H1 (cell line): Measurements from ENCODE around the gene CYP2W1. TPM values are rescaled to one million over a fixed set of nuclear protein-coding genes. Genes with fewer than 3 reads are reported as not detected.

Experiments used
- CTCF ChIA-PET: fragments of 300-600 bp; sonication (Branson Sonifier 250); formaldehyde crosslinking; loops from one replicate; lab custom pipeline; 2021; ENCODE audit not compliant: partially characterized antibody; lab: Charles Lee
- POLR2A ChIA-PET: fragments of 300-600 bp; sonication (Branson Sonifier 250); formaldehyde crosslinking; loops from one replicate; lab custom pipeline; 2021; ENCODE audit warnings: inconsistent platforms; ENCODE audit not compliant: partially characterized antibody; lab: Charles Lee
- DNase-seq, 2 experiments: peaks; one replicate each; pipeline versions ENCODE4 v3.0.0 to v3.0.0-alpha.2; 2010 to 2022; ENCODE audit warnings: low spot score in 2 of 2, low read depth in 1 of 2, mixed read lengths in 1 of 2
- FAIRE-seq: peaks from 2 replicates; lab custom pipeline; 2011; peaks lifted over from hg19 to GRCh38; lab: Jason Lieb, UNC
- H2AFZ ChIP-seq: 2 replicates; pipeline ENCODE4 v1.8.1; 2012; ENCODE audit warnings: low read length, inconsistent platforms
- H2AK5ac ChIP-seq: 2 replicates; pipeline ENCODE4 v1.6.1; 2013; ENCODE audit warnings: low read depth, low read length
- H2BK120ac ChIP-seq: replicated peaks from 2 replicates; pipeline ENCODE3; 2013; ENCODE audit warnings: low read depth, low read length, inconsistent platforms
- H2BK12ac ChIP-seq: 2 replicates; pipeline ENCODE4 v1.6.1; 2013; ENCODE audit warnings: low read depth, low read length
- H2BK15ac ChIP-seq: 2 replicates; pipeline ENCODE4 v1.6.1; 2013; ENCODE audit warnings: low read length
- H2BK20ac ChIP-seq: 2 replicates; pipeline ENCODE4 v1.6.1; 2013; ENCODE audit warnings: low read length
- H2BK5ac ChIP-seq: 2 replicates; pipeline ENCODE4 v1.6.1; 2013; ENCODE audit warnings: low read depth, low read length
- H3K14ac ChIP-seq: 2 replicates; pipeline ENCODE4 v1.6.1; 2013; ENCODE audit warnings: inconsistent platforms; ENCODE audit not compliant: insufficient read length
- H3K18ac ChIP-seq: 2 replicates; pipeline ENCODE4 v1.6.1; 2013; ENCODE audit warnings: low read length; ENCODE audit errors: extremely low read depth
- H3K23ac ChIP-seq: 2 replicates; pipeline ENCODE4 v1.6.1; 2013; ENCODE audit warnings: inconsistent platforms; ENCODE audit not compliant: insufficient read length
- H3K23me2 ChIP-seq: 2 replicates; pipeline ENCODE4 v1.6.1; 2013; ENCODE audit warnings: low read depth, low read length
- H3K27ac ChIP-seq: 2 replicates; pipeline ENCODE4 v1.6.1; 2011; ENCODE audit warnings: low read depth, low read length, inconsistent platforms
- H3K27me3 ChIP-seq, 4 experiments: replicated peaks in 1 of 4; 1 replicate in 1 of 4; 2 replicates in 3 of 4; pipeline versions ENCODE4 v1.6.1 to v1.8.1; 2011 to 2013; ENCODE audit warnings: low read length in 3 of 4, mild to moderate bottlenecking in 3 of 4, inconsistent platforms in 2 of 4, mixed read lengths in 2 of 4, moderate library complexity in 1 of 4; ENCODE audit not compliant: control insufficient read depth in 3 of 4, insufficient read depth in 3 of 4; ENCODE audit errors: extremely low read depth in 1 of 4
- H3K36me3 ChIP-seq, 4 experiments: 2 replicates each; pipeline versions ENCODE4 v1.6.1 to v1.8.1; 2011 to 2013; ENCODE audit warnings: mild to moderate bottlenecking in 4 of 4, low read length in 3 of 4, moderate library complexity in 2 of 4, control low read depth in 1 of 4, inconsistent platforms in 1 of 4; ENCODE audit not compliant: insufficient read depth in 4 of 4, control insufficient read depth in 2 of 4
- H3K4ac ChIP-seq: replicated peaks from 2 replicates; pipeline ENCODE3; 2013; ENCODE audit warnings: low read length, low read depth, mixed read lengths, inconsistent platforms; ENCODE audit not compliant: insufficient read length
- H3K4me1 ChIP-seq, 4 experiments: replicated peaks in 1 of 4; 1 replicate in 1 of 4; 2 replicates in 3 of 4; pipeline versions ENCODE4 v1.6.1 to v1.8.1; 2011 to 2013; ENCODE audit warnings: low read length in 3 of 4, inconsistent platforms in 2 of 4, mixed read lengths in 1 of 4; ENCODE audit not compliant: insufficient read depth in 4 of 4, control insufficient read depth in 3 of 4
- H3K4me2 ChIP-seq, 2 experiments: 2 replicates each; pipeline versions ENCODE4 v1.6.1 to v1.8.1; 2011 to 2013; ENCODE audit warnings: low read depth in 2 of 2, low read length in 2 of 2, control low read depth in 1 of 2, inconsistent platforms in 1 of 2, mild to moderate bottlenecking in 1 of 2; ENCODE audit not compliant: insufficient read depth in 1 of 2
- H3K4me3 ChIP-seq, 4 experiments: fragments of 200-600, 300-600 bp in 1 of 4; sonication (generic), shearing (Covaris generic), sonication (Bioruptor Twin) in 1 of 4; 2 replicates each; pipeline versions ENCODE4 v1.5.1 to v1.8.1; 2011 to 2016; ENCODE audit warnings: low read length in 4 of 4, low read depth in 3 of 4, control low read depth in 2 of 4, inconsistent platforms in 2 of 4, mild to moderate bottlenecking in 2 of 4, mixed read lengths in 1 of 4, moderate library complexity in 1 of 4; ENCODE audit not compliant: insufficient read depth in 2 of 4; ENCODE audit errors: extremely low read depth in 1 of 4
- H3K56ac ChIP-seq: replicated peaks from 2 replicates; pipeline ENCODE3; 2013; ENCODE audit warnings: low read depth, mild to moderate bottlenecking, mixed read lengths, low read length, inconsistent platforms; ENCODE audit not compliant: insufficient read length
- H3K79me1 ChIP-seq: 2 replicates; pipeline ENCODE4 v1.6.1; 2013; ENCODE audit warnings: low read depth, low read length, control low read depth
- H3K79me2 ChIP-seq, 2 experiments: 2 replicates each; pipeline versions ENCODE4 v1.6.1 to v1.8.1; 2012 to 2013; ENCODE audit warnings: low read length in 2 of 2, mild to moderate bottlenecking in 2 of 2, inconsistent platforms in 1 of 2; ENCODE audit not compliant: insufficient read depth in 2 of 2, control insufficient read depth in 1 of 2
- H3K9ac ChIP-seq, 4 experiments: replicated peaks in 1 of 4; 1 replicate in 1 of 4; 2 replicates in 3 of 4; pipeline versions ENCODE4 v1.6.1 to v1.8.1; 2011 to 2013; ENCODE audit warnings: low read depth in 3 of 4, low read length in 3 of 4, control low read depth in 2 of 4, mild to moderate bottlenecking in 2 of 4, moderate library complexity in 2 of 4, inconsistent platforms in 1 of 4; ENCODE audit errors: extremely low read depth in 1 of 4
- H3K9me3 ChIP-seq, 2 experiments: 2 replicates each; pipeline versions ENCODE4 v1.6.1 to v1.8.1; 2012 to 2013; ENCODE audit warnings: mild to moderate bottlenecking in 2 of 2, moderate library complexity in 2 of 2, control low read depth in 1 of 2, inconsistent platforms in 1 of 2, low read depth in 1 of 2, low read length in 1 of 2, mixed read lengths in 1 of 2; ENCODE audit not compliant: insufficient read depth in 2 of 2
- H4K20me1 ChIP-seq, 2 experiments: replicated peaks in 1 of 2; 2 replicates each; pipeline versions ENCODE3 to v1.8.1; 2011 to 2013; ENCODE audit warnings: inconsistent platforms in 2 of 2, low read length in 2 of 2, mild to moderate bottlenecking in 1 of 2; ENCODE audit not compliant: insufficient read depth in 2 of 2, control insufficient read depth in 1 of 2
- H4K5ac ChIP-seq: 2 replicates; pipeline ENCODE4 v1.6.1; 2013; ENCODE audit warnings: low read length, low read depth, mixed read lengths, inconsistent platforms; ENCODE audit not compliant: insufficient read length
- H4K8ac ChIP-seq: 2 replicates; pipeline ENCODE4 v1.8.0; 2013; ENCODE audit warnings: mild to moderate bottlenecking, moderate library complexity, low read length, inconsistent platforms; ENCODE audit not compliant: insufficient read depth; ENCODE audit errors: extremely low read depth
- H4K91ac ChIP-seq: replicated peaks from 2 replicates; pipeline ENCODE3; 2013; ENCODE audit warnings: low read length, mixed read lengths, inconsistent platforms; ENCODE audit not compliant: insufficient read length
- CHD2 ChIP-seq: IDR thresholded peaks from 2 replicates; pipeline ENCODE4 v1.6.1; 2012; ENCODE audit warnings: low read length, improper control_type of control experiment
- HDAC2 ChIP-seq, 2 experiments: fragments of 300-600 bp in 1 of 2; sonication (generic) in 1 of 2; IDR thresholded peaks; 2 replicates each; pipeline ENCODE4 v1.6.1; 2011 to 2012; ENCODE audit warnings: low read depth in 2 of 2, low read length in 2 of 2, mild to moderate bottlenecking in 2 of 2, moderate library complexity in 2 of 2, borderline replicate concordance in 1 of 2, inconsistent platforms in 1 of 2
- KDM5A ChIP-seq: fragments of 200-600 bp; IDR thresholded peaks from 2 replicates; pipeline ENCODE4 v1.7.1; 2012; ENCODE audit warnings: mild to moderate bottlenecking, low read length, inconsistent platforms, mixed read lengths
- POLR2A ChIP-seq, 2 experiments: IDR thresholded peaks; 1 replicate in 1 of 2; 2 replicates in 1 of 2; pipeline ENCODE4 v1.6.1; 2011; ENCODE audit warnings: low read depth in 2 of 2, low read length in 2 of 2, mild to moderate bottlenecking in 2 of 2; ENCODE audit errors: control extremely low read depth in 1 of 2
- RBBP5 ChIP-seq: IDR thresholded peaks from 2 replicates; pipeline ENCODE4 v1.7.1; 2012; ENCODE audit warnings: low read depth, mild to moderate bottlenecking, inconsistent platforms, low read length, moderate library complexity, borderline replicate concordance
- SIRT6 ChIP-seq: IDR thresholded peaks from one replicate; pipeline ENCODE4 v1.7.1; 2012; ENCODE audit warnings: low read length, inconsistent platforms
- WGBS, 2 experiments: shearing (Covaris generic) in 1 of 2; methylation state at CpG; one replicate each; pipeline versions ENCODE4 v1.1.6 to v1.1.7; 2013 to 2015; ENCODE audit warnings: low lambda C conversion rate in 2 of 2, mixed read lengths in 2 of 2, inconsistent platforms in 1 of 2, low coverage in 1 of 2, missing lambda C conversion rate in 1 of 2; ENCODE audit not compliant: insufficient replicate concordance in 2 of 2, insufficient coverage in 1 of 2, insufficient read length in 1 of 2; ENCODE audit errors: extremely low coverage in 1 of 2, missing lambda C conversion rate in 1 of 2; 5-methylcytosine and 5-hydroxymethylcytosine counted together
- polyA plus RNA-seq, 7 experiments: library from polyadenylated mRNA; depleted of rRNA in 3 of 7; stranded (reverse) in 5 of 7; unstranded in 2 of 7; fragments of >200 nt in 5 of 7; fragments of 200-250 nt in 2 of 7; gene quantifications; 1 replicate in 5 of 7; 2 replicates in 1 of 7; 4 replicates in 1 of 7; pipeline versions ENCODE4 v1.2.1 to v1.2.3, GENCODE V29; 2011 to 2013; ENCODE audit warnings: missing spikeins in 2 of 7, mixed read lengths in 2 of 7
- total RNA-seq: library from RNA; stranded (reverse); fragmentation: NEBNext Ultra II Directional; extraction: Animal tissue kit (Norgen Biotek cat#: 25700); gene quantifications from 2 replicates; pipeline ENCODE4 v1.2.1, GENCODE V29; 2021

The CYP2W1 gene
- total and polyA plus RNA-seq, 2 of the 8 experiments (the other 6 are each of a cell fraction or from before 2014, with no cell fraction given): not detected

- FAIRE-seq (no peak), DNase-seq (peak in 1 of 2 experiments; percentile 74)
- ChIA-PET CTCF (interaction anchor here (1.3 to 1.7 kb wide), 2 partner anchors 13 to 112 kb away, joined by 3 to 6 read pairs; no protein-coding TSS in a partner anchor), POLR2A (interaction anchor here (1.0 to 1.4 kb wide), 3 partner anchors 13 to 56 kb away, joined by 3 read pairs; no protein-coding TSS in a partner anchor)
- Histone ChIP-seq H2BK12ac (no peak overlapping the region), H3K23ac (no peak overlapping the region), H3K4me2 (peak overlapping the region; percentile 56 to 76; a peak in 3 of 4 replicates), H3K4me3 (peak overlapping the region; percentile 27 to 62 (median 46); a peak in 7 of 8 replicates), H2AFZ (no peak overlapping the region), H3K9me3 (peaks cover 0 to 3% of the 10 kb centered on the region in 2 experiments; a peak in 1 of 4 replicates), H2BK20ac (no peak overlapping the region), H3K23me2 (peaks cover 4% of the 10 kb centered on the region; the same call in 1 of the 2 replicates), H4K20me1 (no peaks in the 10 kb centered on the region), H3K9ac (no peak overlapping the region), H3K27ac (no peak overlapping the region), H2BK15ac (no peak overlapping the region), H2BK5ac (no peak overlapping the region), H3K4ac (no peak overlapping the region), H3K79me2 (no peaks in the 10 kb centered on the region), H3K56ac (no peak overlapping the region), H3K36me3 (no peaks in the 10 kb centered on the region), H3K79me1 (no peaks in the 10 kb centered on the region), H2AK5ac (no peak overlapping the region), H4K91ac (no peak overlapping the region), H3K27me3 (peaks cover 2 to 26% (median 19%) of the 10 kb centered on the region in 4 experiments; a peak in 6 of 7 replicates), H3K14ac (no peak overlapping the region), H2BK120ac (no peak overlapping the region), H4K5ac (no peak overlapping the region), H3K18ac (no peak overlapping the region), H4K8ac (peak overlapping the region; percentile 11; the same call in 1 of the 2 replicates), H3K4me1 (peaks cover 0 to 20% (median 9%) of the 10 kb centered on the region in 4 experiments; a peak in 5 of 7 replicates)
- WGBS, 2 experiments: 12% methylated on average over 30 of the region's 78 CpGs; no CpG with 5 or more reads in 1 of the 2 experiments
- TF ChIP-seq POLR2A (IDR thresholded peaks at IDR 0.05; ENCODE audit: control extremely low read depth in 1 of 2, low read depth in 2 of 2, low read length in 2 of 2) (no peak), RBBP5 (peak; percentile 28; the same call in 1 of the 2 replicates), KDM5A (no peak), SIRT6 (no peak), HDAC2 (IDR thresholded peaks at IDR 0.05; ENCODE audit: borderline replicate concordance in 1 of 2, low read depth in 2 of 2, low read length in 2 of 2) (no peak), CHD2 (no peak)
Measured at GRCh38 chr7:953547-954327, 29.2 kb upstream of the CYP2W1 start.
